GM12878 (cell line): ENCODE results near the gene GALR3. TPM values are rescaled to one million over a fixed set of nuclear protein-coding genes. Genes with fewer than 3 reads are reported as not detected.
A peak's percentile ranks its signal among the peaks of the same experiment; 100 is the strongest.

ENCODE experiments used
- ATAC-seq: fragments of 200-7000 bp; cut with Tn5 transposase; 3 replicates; pipeline ENCODE4 v1.9.1; 2020; ENCODE audit warnings: mild to moderate bottlenecking, moderate library complexity
- BruUV-seq: library from RNA; stranded (reverse); fragments of 400-500 nt; replicated peaks from 2 replicates; lab custom pipeline; 2021; lab: Mats Ljungman, UMichigan
- CTCF ChIA-PET: fragments of 300-600 bp; sonication (Branson Sonifier 250); formaldehyde crosslinking; extraction: SDS; loops from one replicate; lab custom pipeline; 2021; ENCODE audit warnings: inconsistent platforms; lab: Yijun Ruan, JAX
- POLR2A ChIA-PET: fragments of 350-600 bp; formaldehyde crosslinking; extraction: SDS; loops from one replicate; lab custom pipeline; 2021; ENCODE audit warnings: inconsistent platforms; lab: Charles Lee
- RAD21 ChIA-PET: fragments of 300-600 bp; sonication (Branson Sonifier 250); formaldehyde crosslinking; loops from one replicate; lab custom pipeline; 2023; ENCODE audit warnings: antibody characterized with exemption; ENCODE audit not compliant: unreplicated experiment; lab: Charles Lee
- SMC1A ChIA-PET: fragments of 300-600 bp; sonication (Branson Sonifier 250); formaldehyde crosslinking; loops from one replicate; lab custom pipeline; 2023; ENCODE audit not compliant: unreplicated experiment, uncharacterized antibody; lab: Charles Lee
- DNase-seq: peaks from one replicate; pipeline ENCODE4 v3.0.0-alpha.2; 2011; ENCODE audit warnings: low read depth, low spot score
- FAIRE-seq: peaks from 3 replicates; lab custom pipeline; 2011; peaks lifted over from hg19 to GRCh38; lab: Jason Lieb, UNC
- H2AFZ ChIP-seq: 2 replicates; pipeline ENCODE4 v1.6.0; 2011; ENCODE audit warnings: low read depth, low read length, control low read depth; ENCODE audit not compliant: control insufficient read depth
- H3K27ac ChIP-seq: 2 replicates; pipeline ENCODE4 v1.5.1; 2011; ENCODE audit warnings: control low read depth; ENCODE audit not compliant: control insufficient read depth, insufficient read depth
- H3K27me3 ChIP-seq, 2 experiments: replicated peaks in 1 of 2; 2 replicates each; pipeline versions ENCODE4 v1.6.0 to v1.6.1; 2011; ENCODE audit warnings: low read length in 1 of 2; ENCODE audit not compliant: control insufficient read depth in 2 of 2, insufficient read depth in 2 of 2
- H3K36me3 ChIP-seq, 2 experiments: 2 replicates each; pipeline ENCODE4 v1.5.1; 2011; ENCODE audit warnings: low read length in 1 of 2; ENCODE audit not compliant: control insufficient read depth in 2 of 2, insufficient read depth in 2 of 2
- H3K4me1 ChIP-seq: 2 replicates; pipeline ENCODE4 v1.6.1; 2011; ENCODE audit warnings: mild to moderate bottlenecking, low read length, moderate library complexity, mixed read lengths; ENCODE audit not compliant: control insufficient read depth, insufficient read depth
- H3K4me2 ChIP-seq: 2 replicates; pipeline ENCODE4 v1.6.0; 2011; ENCODE audit warnings: control low read depth; ENCODE audit not compliant: control insufficient read depth, insufficient read depth
- H3K4me3 ChIP-seq: fragments of 200-600 bp; sonication (generic); 2 replicates; pipeline ENCODE4 v1.5.1; 2016
- H3K79me2 ChIP-seq: 2 replicates; pipeline ENCODE4 v1.6.0; 2011; ENCODE audit warnings: low read length; ENCODE audit not compliant: control insufficient read depth, insufficient read depth
- H3K9ac ChIP-seq: 2 replicates; pipeline ENCODE4 v1.8.0; 2011; ENCODE audit warnings: low read length, control low read depth, mixed read lengths; ENCODE audit not compliant: control insufficient read depth, insufficient read depth
- H3K9me3 ChIP-seq: replicated peaks from 3 replicates; pipeline ENCODE4 v1.5.1; 2011; ENCODE audit warnings: mild to moderate bottlenecking, low read length; ENCODE audit not compliant: control insufficient read depth, insufficient read depth
- H4K20me1 ChIP-seq: 2 replicates; pipeline ENCODE4 v1.6.0; 2011; ENCODE audit not compliant: control insufficient read depth, insufficient read depth
- ATF7 ChIP-seq: fragments of 450-650 bp; IDR thresholded peaks from 2 replicates; pipeline ENCODE4 v1.6.1; 2016; ENCODE audit warnings: low read depth, mild to moderate bottlenecking
- CHD2 ChIP-seq: IDR thresholded peaks from 2 replicates; pipeline ENCODE4 v1.6.1; 2011; ENCODE audit warnings: low read depth, low read length, improper control_type of control experiment, borderline replicate concordance
- EP300 ChIP-seq, 2 experiments: fragments of 150-350 bp in 1 of 2; IDR thresholded peaks; 2 replicates each; pipeline ENCODE4 v1.6.1; 2011 to 2012; ENCODE audit warnings: low read depth in 2 of 2, low read length in 2 of 2, borderline replicate concordance in 1 of 2, improper control_type of control experiment in 1 of 2, inconsistent platforms in 1 of 2; ENCODE audit not compliant: control insufficient read depth in 1 of 2
- FOS ChIP-seq: IDR thresholded peaks from 3 replicates; pipeline ENCODE4 v1.6.1; 2011; ENCODE audit warnings: borderline replicate concordance; ENCODE audit not compliant: insufficient read length; ENCODE audit errors: extremely low read depth
- HDAC2 ChIP-seq: fragments of 200-600 bp; sonication (generic); IDR thresholded peaks from 2 replicates; pipeline ENCODE4 v1.6.1; 2017
- IKZF1 ChIP-seq: fragments of 450-650 bp; conservative IDR thresholded peaks from 2 replicates; pipeline ENCODE4 v1.6.1; 2017; ENCODE audit warnings: antibody characterized with exemption, mild to moderate bottlenecking
- KAT2A ChIP-seq: conservative IDR thresholded peaks from 2 replicates; pipeline ENCODE4 v1.6.1; 2011; ENCODE audit warnings: low read depth, low read length; ENCODE audit not compliant: control insufficient read depth
- KDM1A ChIP-seq: fragments of 200-600 bp; sonication (generic); IDR thresholded peaks from 2 replicates; pipeline ENCODE4 v1.6.1; 2016; ENCODE audit warnings: borderline replicate concordance
- PBX3 ChIP-seq: IDR thresholded peaks from 2 replicates; pipeline ENCODE4 v1.6.1; 2011; ENCODE audit warnings: mild to moderate bottlenecking, low read depth, low read length, moderate library complexity; ENCODE audit not compliant: insufficient replicate concordance
- PML ChIP-seq: IDR thresholded peaks from 2 replicates; pipeline ENCODE4 v1.6.1; 2012; ENCODE audit warnings: low read length, inconsistent platforms
- POLR2AphosphoS5 ChIP-seq: IDR thresholded peaks from 2 replicates; pipeline ENCODE4 v1.6.1; 2011; ENCODE audit warnings: mild to moderate bottlenecking, low read length, inconsistent platforms
- SIN3A ChIP-seq: IDR thresholded peaks from 2 replicates; pipeline ENCODE4 v1.6.1; 2012; ENCODE audit warnings: low read depth, low read length, improper control_type of control experiment
- SIX5 ChIP-seq: IDR thresholded peaks from 2 replicates; pipeline ENCODE4 v1.6.1; 2011; ENCODE audit warnings: mild to moderate bottlenecking, low read depth, low read length, moderate library complexity; ENCODE audit not compliant: severe bottlenecking
- TAF1 ChIP-seq: IDR thresholded peaks from 2 replicates; pipeline ENCODE4 v1.6.1; 2011; ENCODE audit warnings: mild to moderate bottlenecking, low read depth, low read length, borderline replicate concordance
- ZBTB11 ChIP-seq: fragments of 450-650 bp; formaldehyde crosslinking; IDR thresholded peaks from 2 replicates; pipeline ENCODE4 v1.5.0; 2022; ENCODE audit warnings: mild to moderate bottlenecking, missing genetic modification characterization
- ZNF217 ChIP-seq: fragments of 450-650 bp; IDR thresholded peaks from 2 replicates; pipeline ENCODE4 v1.6.1; 2017; ENCODE audit warnings: antibody characterized with exemption, mild to moderate bottlenecking
- ZSCAN29 ChIP-seq: fragments of 450-650 bp; IDR thresholded peaks from 2 replicates; pipeline ENCODE4 v1.6.1; 2017; ENCODE audit warnings: mild to moderate bottlenecking, moderate library complexity
- WGBS: methylation state at CpG from one replicate; pipeline ENCODE4 v1.1.6; 2016; ENCODE audit warnings: low lambda C conversion rate; ENCODE audit not compliant: insufficient replicate concordance, insufficient coverage; ENCODE audit errors: missing lambda C conversion rate; 5-methylcytosine and 5-hydroxymethylcytosine counted together
- in situ Hi-C: fragments of 300-500 bp; cut with MboI; formaldehyde crosslinking; loops from 9 replicates; pipeline ENCODE4 v1.14.3; 2018; ENCODE audit warnings: mixed read lengths
- intact Hi-C: fragments of 100-400 bp; cut with micrococcal nuclease; formaldehyde crosslinking; loops from one replicate; pipeline ENCODE4 v1.14.2; 2022; ENCODE audit not compliant: unreplicated experiment
- polyA plus RNA-seq, 11 experiments: library from polyadenylated mRNA; depleted of rRNA in 4 of 11; unstranded in 6 of 11; stranded (reverse) in 5 of 11; fragments of >200 nt; fragmentation: Nextera tagmentation in 4 of 11; fragmentation: Illumina TruSeq in 1 of 11; extraction: Ambion mirVana in 4 of 11; extraction: Trizol in 1 of 11; gene quantifications; 1 replicate in 1 of 11; 2 replicates in 10 of 11; pipeline versions ENCODE4 v1.2.1 to v1.2.3, GENCODE V29; 2011 to 2016; ENCODE audit warnings: inconsistent platforms in 2 of 11, missing spikeins in 2 of 11, low read depth in 1 of 11
- total RNA-seq, 4 experiments: library from RNA; depleted of rRNA in 3 of 4; stranded (reverse); fragments of >200 nt in 3 of 4; fragmentation: Illumina TruSeq in 1 of 4; extraction: Trizol in 1 of 4; gene quantifications; 2 replicates each; pipeline versions ENCODE4 v1.2.1 to v1.2.3, GENCODE V29; 2013 to 2021

Gene GALR3
- total and polyA plus RNA-seq, 10 of the 15 experiments (the other 5 are each of a cell fraction or from before 2014, with no cell fraction given): not detected

GRCh38 chr22:37807410-37808293 lies 15.5 kb upstream of the GALR3 start, which contains the start of gene GCAT:
Gene GCAT (plus strand): TSS chr22:37807934. CDS start chr22:37807968, 34 bp downstream.
- 1% methylated on average over 71 of the region's 73 CpGs for WGBS
- POLR2A ChIA-PET: interaction anchor here (0.6 to 1.7 kb wide), 10 partner anchors 9 to 174 kb away, joined by 3 to 7 read pairs (median 4); partner anchors contain the start of genes ANKRD54, C22orf23, NOL12 and POLR2F
- no peak within 1 kb of the TSS for H3K27ac ChIP-seq
- ATAC-seq: peak; percentile 99
- CTCF ChIA-PET: interaction anchor here (0.6 to 4.5 kb wide), 10 partner anchors 11 to 173 kb away, joined by 3 to 47 read pairs (median 3); no protein-coding TSS in a partner anchor
- in situ Hi-C loops (no loop called here), intact Hi-C loops (no loop called here)
- BruUV-seq: no TSS peak
- no peaks in the 10 kb centered on the region for H4K20me1 ChIP-seq
- H3K79me2 ChIP-seq: no peaks in the 10 kb centered on the region
- no peaks in the 10 kb centered on the region; the same call in 2 of the 3 replicates for H3K9me3 ChIP-seq
- H3K4me2 ChIP-seq: peak within 1 kb of the TSS; percentile 88
- peak; percentile 58 for DNase-seq
- peaks cover 12 to 33% of the 10 kb centered on the region in 2 experiments for H3K27me3 ChIP-seq
- SMC1A ChIA-PET: interaction anchor here (0.6 to 1.6 kb wide), 6 partner anchors 56 to 149 kb away, joined by 3 to 7 read pairs (median 3); partner anchors contain the start of gene PDXP
- H3K36me3 ChIP-seq: no peaks in the 10 kb centered on the region
- peak within 1 kb of the TSS; percentile 70 for H3K4me3 ChIP-seq
- peak within 1 kb of the TSS; percentile 44 for H3K9ac ChIP-seq
- FAIRE-seq: peak; percentile 96
- H3K4me1 ChIP-seq: peaks cover 5% of the 10 kb centered on the region
- peak within 1 kb of the TSS; percentile 95 for H2AFZ ChIP-seq
- RAD21 ChIA-PET: interaction anchor here (0.6 to 2.6 kb wide), 11 partner anchors 10 to 898 kb away, joined by 3 to 13 read pairs (median 4); partner anchors contain the start of genes ANKRD54, GGA1, GTPBP1 and NOL12
- TF ChIP-seq PML (no peak), CHD2 (peak; percentile 51; the same call in 1 of the 2 replicates), KAT2A (no peak), POLR2AphosphoS5 (peak; percentile 63; the same call in 1 of the 2 replicates), IKZF1 (peak; percentile 87), TAF1 (no peak), KDM1A (no peak), ATF7 (0 out of 2 replicates have a peak, but pooled peaks have one; percentile 15), ZNF217 (no peak), EP300 (IDR thresholded peaks at IDR 0.05; ENCODE audit: borderline replicate concordance in 1 of 2, control insufficient read depth in 1 of 2, low read depth in 2 of 2, low read length in 2 of 2) (no peak), SIX5 (no peak), ZBTB11 (CRISPR knock-in tag) (no peak), SIN3A (no peak), HDAC2 (no peak), ZSCAN29 (no peak), FOS (no peak), PBX3 (no peak)
